Stomach smooth muscle (tissue), 2 donors: Measurements from ENCODE around the gene ARMC5.

ENCODE experiments used
- H3K27ac ChIP-seq: one replicate; pipeline ENCODE4 v1.7.0; 2013; ENCODE audit warnings: mild to moderate bottlenecking, low read length, inconsistent platforms
- H3K27me3 ChIP-seq, 2 donors: one replicate each; pipeline ENCODE4 v1.7.0; 2013; ENCODE audit warnings: low read length in 2 of 2; ENCODE audit not compliant: insufficient read depth in 2 of 2, control insufficient read depth in 1 of 2
- H3K36me3 ChIP-seq, 2 donors: one replicate each; pipeline ENCODE4 v1.7.0; 2013; ENCODE audit warnings: low read length in 2 of 2; ENCODE audit not compliant: control insufficient read depth in 2 of 2, insufficient read depth in 2 of 2
- H3K4me1 ChIP-seq: one replicate; pipeline ENCODE4 v1.7.0; 2013; ENCODE audit warnings: low read length; ENCODE audit not compliant: control insufficient read depth, insufficient read depth
- H3K4me3 ChIP-seq, 2 donors: one replicate each; pipeline ENCODE4 v1.7.0; 2013; ENCODE audit warnings: low read length in 2 of 2
- H3K9ac ChIP-seq, 2 donors: one replicate each; pipeline ENCODE4 v1.7.0; 2013; ENCODE audit warnings: low read length in 2 of 2, mild to moderate bottlenecking in 1 of 2
- H3K9me3 ChIP-seq, 2 donors: one replicate each; pipeline ENCODE4 v1.7.0; 2013; ENCODE audit warnings: low read length in 2 of 2; ENCODE audit not compliant: control insufficient read depth in 2 of 2
- donor health status: healthy.
- donor health status: Pancreatic carcinoma.

Gene ARMC5

DNA sequence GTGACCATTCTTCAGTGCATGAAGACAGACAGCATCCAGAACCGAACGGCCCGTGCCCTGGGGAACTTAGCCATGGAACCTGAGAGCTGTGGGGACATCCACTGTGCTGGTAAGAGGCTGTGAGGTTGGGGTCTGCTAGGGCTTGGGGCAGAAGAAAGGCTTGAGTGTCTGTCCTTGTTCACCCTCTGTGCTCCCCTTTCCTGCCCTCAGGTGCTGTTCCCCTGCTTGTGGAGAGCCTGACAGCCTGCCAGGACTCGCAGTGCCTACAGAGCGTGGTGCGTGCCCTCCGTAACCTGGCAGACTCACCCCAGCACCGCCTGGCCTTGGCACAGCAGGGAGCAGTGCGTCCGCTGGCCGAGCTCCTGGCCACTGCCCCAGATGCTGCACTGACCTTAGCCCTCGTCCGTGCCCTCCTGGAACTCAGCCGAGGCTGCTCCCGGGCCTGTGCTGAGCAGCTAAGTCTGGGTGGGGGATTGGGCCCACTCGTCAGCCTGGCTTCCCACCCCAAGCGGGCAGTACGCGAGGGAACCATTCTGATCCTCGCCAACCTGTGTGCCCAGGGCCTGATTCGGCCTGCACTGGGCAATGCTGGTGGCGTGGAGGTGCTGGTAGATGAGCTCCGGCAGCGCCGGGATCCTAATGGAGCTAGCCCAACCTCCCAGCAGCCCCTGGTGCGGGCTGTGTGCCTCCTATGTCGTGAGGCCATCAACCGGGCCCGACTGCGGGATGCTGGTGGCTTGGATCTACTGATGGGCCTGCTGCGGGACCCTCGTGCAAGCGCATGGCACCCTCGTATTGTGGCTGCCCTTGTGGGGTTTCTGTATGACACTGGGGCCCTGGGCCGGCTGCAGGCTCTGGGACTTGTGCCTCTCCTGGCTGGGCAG lies 2.9 kb downstream of the ARMC5 start:
- peaks cover 11 to 16% of the 10 kb centered on the region in 2 donors for H3K36me3 ChIP-seq
- H3K4me1 ChIP-seq, result peaks cover 20% of the 10 kb centered on the region
- H3K9ac ChIP-seq, result no peak overlapping the region
- H3K27ac ChIP-seq, result no peak overlapping the region
- H3K27me3 ChIP-seq, result no peaks in the 10 kb centered on the region
- no peak overlapping the region for H3K4me3 ChIP-seq
- H3K9me3 ChIP-seq, result no peaks in the 10 kb centered on the region

DNA sequence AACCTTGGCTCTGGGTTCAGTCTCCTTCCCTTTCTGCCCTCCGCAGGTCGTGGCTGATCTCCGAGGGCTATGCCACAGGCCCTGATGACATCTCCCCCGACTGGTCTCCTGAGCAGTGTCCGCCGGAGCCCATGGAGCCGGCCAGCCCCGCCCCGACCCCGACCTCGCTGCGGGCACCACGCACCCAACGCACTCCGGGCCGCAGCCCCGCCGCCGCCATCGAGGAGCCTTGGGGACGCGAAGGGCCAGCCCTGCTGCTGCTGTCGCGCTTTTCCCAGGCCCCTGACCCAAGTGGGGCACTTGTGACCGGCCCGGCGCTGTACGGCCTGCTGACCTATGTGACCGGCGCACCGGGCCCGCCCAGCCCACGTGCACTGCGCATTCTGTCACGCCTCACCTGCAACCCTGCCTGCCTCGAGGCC lies 5.1 kb downstream of the ARMC5 start:
- H3K27me3 ChIP-seq, result no peaks in the 10 kb centered on the region
- peaks cover 11 to 17% of the 10 kb centered on the region in 2 donors for H3K36me3 ChIP-seq
- no peak overlapping the region for H3K4me3 ChIP-seq
- no peaks in the 10 kb centered on the region for H3K9me3 ChIP-seq
- no peak overlapping the region for H3K9ac ChIP-seq
- H3K4me1 ChIP-seq, result peaks cover 8% of the 10 kb centered on the region
- H3K27ac ChIP-seq, result no peak overlapping the region

DNA sequence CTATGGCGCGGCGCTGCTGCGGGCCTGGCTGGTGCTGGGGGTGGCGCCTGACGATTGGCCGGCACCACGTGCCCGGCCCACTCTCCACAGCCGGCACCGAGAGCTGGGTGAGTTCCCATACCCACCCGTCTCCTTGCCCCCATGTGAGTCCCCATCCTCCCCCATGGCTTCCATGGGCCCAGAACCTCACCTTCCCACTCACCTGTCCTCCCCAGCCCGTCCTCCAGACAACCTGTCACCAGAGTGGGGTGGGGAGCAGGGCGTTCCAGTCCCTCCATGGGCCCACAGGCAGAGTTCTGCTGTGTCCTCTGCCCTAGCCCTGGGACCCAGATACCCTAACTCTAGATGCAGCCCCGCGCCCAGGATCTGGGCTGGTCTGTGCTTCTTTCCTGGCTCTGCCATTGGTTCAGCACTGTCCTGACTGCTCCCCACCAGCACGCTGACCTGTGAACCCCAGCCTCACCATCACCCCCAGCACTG lies 5.5 kb downstream of the ARMC5 start:
- Histone ChIP-seq H3K4me3 (no peak overlapping the region), H3K9ac (no peak overlapping the region), H3K27ac (no peak overlapping the region), H3K4me1 (peaks cover 8% of the 10 kb centered on the region), H3K27me3 (no peaks in the 10 kb centered on the region), H3K36me3 (peaks cover 11 to 17% of the 10 kb centered on the region in 2 donors), H3K9me3 (no peaks in the 10 kb centered on the region)

DNA sequence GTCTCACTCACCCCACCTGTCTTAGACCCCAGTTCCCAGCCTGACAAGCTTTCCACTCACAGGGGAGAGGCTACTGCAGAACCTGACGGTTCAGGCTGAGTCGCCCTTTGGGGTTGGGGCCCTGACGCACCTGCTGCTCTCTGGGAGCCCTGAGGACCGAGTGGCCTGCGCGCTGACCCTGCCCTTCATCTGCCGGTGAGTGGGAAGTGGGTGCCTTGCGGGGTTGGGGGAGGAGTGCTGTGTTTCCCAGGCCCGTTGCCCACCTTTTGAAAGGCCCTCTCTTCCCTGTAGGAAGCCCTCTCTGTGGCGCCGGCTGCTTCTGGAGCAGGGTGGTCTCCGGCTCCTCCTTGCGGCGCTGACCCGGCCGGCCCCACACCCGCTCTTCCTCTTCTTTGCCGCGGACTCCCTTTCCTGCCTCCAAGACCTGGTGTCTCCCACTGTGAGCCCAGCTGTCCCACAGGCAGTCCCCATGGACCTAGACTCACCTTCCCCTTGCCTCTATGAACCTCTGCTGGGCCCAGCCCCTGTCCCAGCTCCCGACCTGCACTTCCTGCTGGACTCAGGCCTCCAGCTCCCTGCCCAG lies 6.6 kb downstream of the ARMC5 start:
- Histone ChIP-seq H3K27ac (no peak overlapping the region), H3K27me3 (no peaks in the 10 kb centered on the region), H3K4me3 (no peak overlapping the region), H3K4me1 (peaks cover 5% of the 10 kb centered on the region), H3K9me3 (no peaks in the 10 kb centered on the region), H3K36me3 (peaks cover 11 to 17% of the 10 kb centered on the region in 2 donors), H3K9ac (no peak overlapping the region)

DNA sequence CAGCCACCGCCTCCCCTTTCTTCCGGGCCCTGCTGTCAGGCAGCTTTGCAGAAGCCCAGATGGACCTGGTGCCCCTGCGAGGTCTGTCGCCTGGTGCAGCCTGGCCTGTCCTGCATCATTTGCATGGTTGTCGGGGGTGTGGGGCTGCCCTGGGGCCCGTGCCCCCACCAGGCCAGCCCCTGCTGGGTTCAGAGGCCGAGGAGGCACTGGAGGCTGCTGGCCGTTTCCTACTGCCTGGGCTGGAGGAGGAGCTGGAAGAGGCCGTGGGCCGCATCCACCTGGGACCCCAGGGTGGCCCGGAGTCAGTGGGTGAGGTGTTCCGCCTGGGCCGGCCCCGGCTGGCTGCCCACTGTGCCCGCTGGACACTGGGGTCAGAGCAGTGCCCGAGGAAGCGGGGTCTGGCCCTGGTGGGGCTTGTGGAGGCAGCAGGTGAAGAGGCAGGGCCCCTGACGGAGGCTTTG lies 7.1 kb downstream of the ARMC5 start:
- H3K4me1 ChIP-seq, result peaks cover 11% of the 10 kb centered on the region
- H3K9me3 ChIP-seq, result no peaks in the 10 kb centered on the region
- H3K36me3 ChIP-seq, result peaks cover 11 to 17% of the 10 kb centered on the region in 2 donors
- no peak overlapping the region for H3K4me3 ChIP-seq
- H3K27ac ChIP-seq, result no peak overlapping the region
- H3K27me3 ChIP-seq, result no peaks in the 10 kb centered on the region
- no peak overlapping the region for H3K9ac ChIP-seq

DNA sequence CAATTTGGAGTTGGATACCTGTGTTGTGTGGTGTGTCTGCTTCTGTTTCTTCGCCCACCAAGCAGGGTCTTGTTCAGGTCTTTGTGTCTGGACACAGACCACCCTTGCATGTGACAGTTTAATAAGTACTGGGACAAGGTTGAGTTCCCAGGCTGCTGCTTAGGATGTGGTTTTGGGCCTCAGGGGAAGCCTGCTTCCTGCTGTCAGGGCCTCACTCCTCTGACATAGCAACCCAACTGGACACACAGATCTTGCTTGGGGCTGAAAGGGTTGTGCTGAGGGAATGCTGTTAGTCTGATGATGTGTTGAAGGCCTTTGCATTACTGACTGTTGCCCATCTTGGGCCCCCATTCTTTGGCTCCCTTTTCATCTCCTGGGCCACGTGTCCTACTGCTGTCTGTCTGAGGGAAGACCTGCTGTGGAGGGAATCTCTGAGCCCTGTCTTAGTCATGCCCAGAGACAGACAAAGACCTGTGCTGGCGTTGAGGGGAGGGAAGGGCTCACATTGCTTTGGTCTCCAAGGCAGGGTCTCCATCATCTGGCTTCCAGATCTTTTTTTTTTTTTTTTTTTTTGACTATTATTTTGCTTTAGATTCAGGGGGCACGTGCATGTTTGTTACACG lies 8.0 kb downstream of the ARMC5 start:
- peaks cover 15% of the 10 kb centered on the region for H3K4me1 ChIP-seq
- H3K9ac ChIP-seq, result no peak overlapping the region
- peaks cover 9 to 13% of the 10 kb centered on the region in 2 donors for H3K36me3 ChIP-seq
- no peaks in the 10 kb centered on the region for H3K9me3 ChIP-seq
- H3K27me3 ChIP-seq, result no peaks in the 10 kb centered on the region
- H3K27ac ChIP-seq, result no peak overlapping the region
- H3K4me3 ChIP-seq, result no peak overlapping the region

DNA sequence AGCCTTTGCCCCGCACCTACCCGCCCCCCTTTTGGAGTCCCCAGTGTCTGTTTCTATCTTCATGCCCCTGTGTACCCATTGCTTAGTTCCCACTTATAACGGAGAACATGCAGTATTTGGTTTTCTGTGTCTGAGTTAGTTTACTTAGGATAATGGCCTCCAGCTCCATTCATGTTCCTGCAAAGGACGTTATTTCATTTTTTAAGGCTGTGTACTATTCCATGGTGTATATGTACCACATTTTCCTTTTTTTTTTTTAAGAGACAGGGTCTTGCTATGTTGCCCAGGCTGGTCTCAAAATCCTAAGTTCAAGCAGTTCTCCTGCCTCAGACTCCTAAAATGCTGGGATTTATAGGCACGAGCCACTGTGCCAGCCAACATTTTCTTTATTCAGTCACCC lies 8.6 kb downstream of the ARMC5 start:
- no peak overlapping the region for H3K9ac ChIP-seq
- H3K4me1 ChIP-seq, result peaks cover 17% of the 10 kb centered on the region
- H3K4me3 ChIP-seq, result no peak overlapping the region
- peaks cover 5 to 10% of the 10 kb centered on the region in 2 donors for H3K36me3 ChIP-seq
- no peaks in the 10 kb centered on the region for H3K9me3 ChIP-seq
- H3K27me3 ChIP-seq, result no peaks in the 10 kb centered on the region
- H3K27ac ChIP-seq, result no peak overlapping the region

DNA sequence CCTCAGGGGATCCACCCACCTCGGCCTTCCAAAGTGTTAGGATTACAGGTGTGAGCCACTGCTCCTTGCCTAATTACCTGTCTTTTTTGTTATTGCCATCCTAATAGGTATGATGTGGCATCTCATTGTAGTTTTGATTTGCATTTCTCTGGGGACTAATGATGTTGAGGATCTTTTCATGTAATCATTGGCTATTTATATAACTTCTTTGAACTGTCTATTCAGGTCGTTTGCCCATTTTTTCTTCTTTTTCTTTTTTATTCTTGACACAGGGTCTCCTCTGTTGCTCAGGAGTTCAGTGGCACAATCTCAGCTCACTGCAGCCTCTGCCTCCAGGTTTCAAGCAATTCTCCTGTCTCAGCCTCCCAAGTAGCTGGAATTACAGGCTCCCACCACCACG lies 11.3 kb downstream of the ARMC5 start:
- H3K4me1 ChIP-seq, result peaks cover 41% of the 10 kb centered on the region
- H3K36me3 ChIP-seq, result peaks cover 18 to 25% of the 10 kb centered on the region in 2 donors
- H3K27me3 ChIP-seq, result no peaks in the 10 kb centered on the region
- peak overlapping the region; percentile 98 to 99 for H3K9ac ChIP-seq
- no peaks in the 10 kb centered on the region for H3K9me3 ChIP-seq
- H3K4me3 ChIP-seq, result peak overlapping the region in 1 of 2 donors; percentile 96
- H3K27ac ChIP-seq, result peak overlapping the region; percentile 99

DNA sequence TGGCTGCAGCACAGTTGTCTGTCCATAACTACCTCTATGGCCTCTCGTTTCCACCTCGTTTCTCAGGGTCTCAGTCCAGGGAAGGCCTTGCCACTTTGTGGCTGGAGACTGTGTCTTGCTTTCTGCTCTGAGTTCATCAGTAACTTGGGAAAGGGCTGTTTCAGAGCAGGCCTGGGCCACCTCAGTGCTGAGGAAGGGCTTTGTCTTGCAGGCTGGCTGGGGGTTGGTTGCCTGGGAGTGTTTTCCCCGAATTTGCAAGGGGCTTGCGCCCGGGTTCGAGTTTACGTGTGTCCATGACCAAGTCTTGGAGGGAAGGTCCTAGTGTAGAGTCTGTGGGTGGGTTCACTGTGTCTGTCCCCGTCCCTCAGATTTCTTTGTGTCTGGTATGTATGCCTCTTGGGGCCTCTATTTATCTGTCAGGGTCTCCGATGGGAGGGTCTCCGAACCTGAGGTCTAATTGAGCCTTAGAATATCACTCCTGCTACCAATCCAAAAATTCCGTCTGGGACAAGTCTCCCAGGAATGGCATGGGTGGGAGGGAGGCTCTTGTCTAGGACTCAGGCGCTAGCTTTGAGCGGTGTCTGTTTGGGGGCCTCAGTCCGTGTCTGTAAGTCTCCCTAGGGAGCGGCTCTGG lies 12.1 kb downstream of the ARMC5 start:
- Histone ChIP-seq H3K4me1 (peaks cover 48% of the 10 kb centered on the region), H3K4me3 (peak overlapping the region; percentile 91 to 96), H3K9ac (peak overlapping the region; percentile 98 to 99), H3K27ac (peak overlapping the region; percentile 99), H3K9me3 (no peaks in the 10 kb centered on the region), H3K36me3 (peaks cover 21 to 27% of the 10 kb centered on the region in 2 donors), H3K27me3 (no peaks in the 10 kb centered on the region)
